Measurements from ENCODE around the gene GCSAML.

DNA sequence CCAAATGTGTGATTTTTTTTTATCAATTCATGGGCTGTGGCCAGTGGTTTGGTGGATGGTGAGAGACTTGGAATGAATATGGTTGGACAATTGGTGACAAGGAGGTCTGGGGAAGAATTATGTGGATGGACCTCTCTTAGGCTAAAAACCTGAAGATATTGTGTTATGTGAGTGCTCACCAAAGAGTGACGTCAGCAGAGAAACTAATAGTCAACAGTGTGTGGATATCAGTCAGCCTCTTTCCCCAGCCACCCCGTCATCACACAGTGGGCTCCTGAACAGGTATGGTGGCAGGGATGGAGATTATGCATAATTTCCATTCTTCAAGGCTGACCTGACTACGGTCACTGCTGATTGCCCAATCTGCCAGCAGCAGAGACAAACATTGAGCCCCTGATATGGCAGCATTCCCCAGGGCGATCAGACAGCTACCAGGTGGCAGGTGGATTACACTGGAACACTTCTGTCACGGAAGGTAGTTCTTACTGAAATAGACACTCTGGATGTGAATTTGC, 30.1 kb downstream of the GCSAML start:
- TF ChIP-seq POLR2AphosphoS5 (IDR thresholded peaks at IDR 0.05; ENCODE audit: low read depth, low read length) (no peak), SIN3A (IDR thresholded peaks at IDR 0.05; ENCODE audit: borderline replicate concordance, insufficient read depth, low read length) (no peak), REST (IDR thresholded peaks at IDR 0.05; ENCODE audit: insufficient read depth in 1 of 2, low read depth in 2 of 2, low read length in 2 of 2) (no peak)
